Keratinocyte (primary cell): ENCODE results near the gene EFCAB6. TPM values are rescaled to one million over a fixed set of nuclear protein-coding genes. Genes with fewer than 3 reads are reported as not detected.

Experiments used
- DNase-seq: peaks from one replicate; pipeline ENCODE4 v3.0.0-alpha.2; 2011; ENCODE audit warnings: low read depth, missing footprints, low spot score
- FAIRE-seq: peaks from 2 replicates; lab custom pipeline; 2011; peaks lifted over from hg19 to GRCh38; lab: Jason Lieb, UNC
- H2AFZ ChIP-seq: 2 replicates; pipeline ENCODE4 v1.6.0; 2012; ENCODE audit warnings: low read length, control low read depth, inconsistent platforms; ENCODE audit not compliant: control insufficient read depth
- H3K27ac ChIP-seq: 2 replicates; pipeline ENCODE4 v1.5.1; 2011; ENCODE audit warnings: low read length; ENCODE audit not compliant: control insufficient read depth, insufficient read depth
- H3K27me3 ChIP-seq: 3 replicates; pipeline ENCODE4 v1.6.0; 2011; ENCODE audit warnings: low read length; ENCODE audit not compliant: control insufficient read depth, insufficient read depth; ENCODE audit errors: extremely low read depth
- H3K36me3 ChIP-seq, 2 experiments: 2 replicates in 1 of 2; 3 replicates in 1 of 2; pipeline ENCODE4 v1.5.1; 2011; ENCODE audit warnings: low read length in 2 of 2, mild to moderate bottlenecking in 1 of 2; ENCODE audit not compliant: control insufficient read depth in 2 of 2, insufficient read depth in 2 of 2; ENCODE audit errors: extremely low read depth in 1 of 2
- H3K4me1 ChIP-seq: 3 replicates; pipeline ENCODE4 v1.5.1; 2011; ENCODE audit warnings: low read length; ENCODE audit not compliant: control insufficient read depth, insufficient read depth; ENCODE audit errors: extremely low read depth
- H3K4me2 ChIP-seq: 3 replicates; pipeline ENCODE4 v1.6.0; 2011; ENCODE audit warnings: low read depth, low read length; ENCODE audit not compliant: control insufficient read depth, insufficient read depth; ENCODE audit errors: extremely low read depth
- H3K4me3 ChIP-seq, 3 experiments: fragments of 200-600 bp in 1 of 3; sonication (generic) in 1 of 3; 2 replicates in 2 of 3; 3 replicates in 1 of 3; pipeline ENCODE4 v1.5.1; 2011 to 2016; ENCODE audit warnings: low read length in 3 of 3, mild to moderate bottlenecking in 3 of 3, control low read depth in 2 of 3, inconsistent platforms in 1 of 3, low read depth in 1 of 3, mixed read lengths in 1 of 3, mixed run types in 1 of 3, moderate library complexity in 1 of 3; ENCODE audit not compliant: control insufficient read depth in 2 of 3, insufficient read depth in 2 of 3; ENCODE audit errors: extremely low read depth in 1 of 3
- H3K79me2 ChIP-seq: 2 replicates; pipeline ENCODE4 v1.6.0; 2012; ENCODE audit warnings: low read length; ENCODE audit not compliant: control insufficient read depth, insufficient read depth
- H3K9ac ChIP-seq: 3 replicates; pipeline ENCODE4 v1.6.0; 2011; ENCODE audit warnings: low read length; ENCODE audit not compliant: control insufficient read depth, insufficient read depth; ENCODE audit errors: extremely low read depth
- H3K9me1 ChIP-seq: 3 replicates; pipeline ENCODE4 v1.6.0; 2011; ENCODE audit warnings: low read length; ENCODE audit not compliant: control insufficient read depth, insufficient read depth; ENCODE audit errors: extremely low read depth
- H3K9me3 ChIP-seq: 2 replicates; pipeline ENCODE4 v1.5.1; 2012; ENCODE audit warnings: low read depth, low read length; ENCODE audit not compliant: control insufficient read depth
- H4K20me1 ChIP-seq: 3 replicates; pipeline ENCODE4 v1.6.0; 2011; ENCODE audit warnings: low read length; ENCODE audit not compliant: control insufficient read depth, insufficient read depth; ENCODE audit errors: extremely low read depth
- CTCF ChIP-seq, 3 experiments: IDR thresholded peaks in 1 of 3; conservative IDR thresholded peaks in 1 of 3; optimal IDR thresholded peaks in 1 of 3; 2 replicates in 2 of 3; 3 replicates in 1 of 3; pipeline versions ENCODE3 to v1.5.1; 2011; ENCODE audit warnings: low read length in 3 of 3, mild to moderate bottlenecking in 3 of 3, moderate library complexity in 2 of 3, control low read depth in 1 of 3, inconsistent platforms in 1 of 3; ENCODE audit not compliant: insufficient read depth in 2 of 3; ENCODE audit errors: extremely low read depth in 1 of 3
- EZH2 ChIP-seq: IDR thresholded peaks from one replicate; pipeline ENCODE4 v1.6.1; 2012; ENCODE audit warnings: inconsistent platforms, mild to moderate bottlenecking, low read length, moderate library complexity
- dilution Hi-C: fragments of 300-500 bp; cut with MboI; formaldehyde crosslinking; loops from one replicate; pipeline ENCODE4 v1.7.0; 2020; ENCODE audit warnings: low sequenced_read_pairs; ENCODE audit not compliant: extremely low pct_ligation_motif_present
- polyA plus RNA-seq, 5 experiments: library from polyadenylated mRNA; depleted of rRNA in 3 of 5; stranded (reverse) in 3 of 5; stranded (forward) in 1 of 5; unstranded in 1 of 5; fragments of >200 nt; gene quantifications; 1 replicate in 1 of 5; 2 replicates in 3 of 5; 3 replicates in 1 of 5; pipeline versions ENCODE4 v1.2.1 to v1.2.3, GENCODE V29; 2011 to 2012; ENCODE audit warnings: missing spikeins in 2 of 5, low read depth in 1 of 5, low replicate concordance in 1 of 5

Gene EFCAB6
- polyA plus RNA-seq, 1 donor (not counting 4 experiments of a cell fraction or from before 2014, with no cell fraction given), result 0.18 TPM

GRCh38 chr22:43530349-43531201, 281.5 kb downstream of the EFCAB6 start:
- Histone ChIP-seq H2AFZ (peak overlapping the region; percentile 75), H3K27me3 (no peaks in the 10 kb centered on the region), H3K4me3 (peak overlapping the region; percentile 9 to 48 (median 24)), H3K4me1 (peaks cover 34% of the 10 kb centered on the region), H3K27ac (peak overlapping the region; percentile 38), H3K9me1 (no peaks in the 10 kb centered on the region), H3K79me2 (no peaks in the 10 kb centered on the region), H3K9ac (peak overlapping the region; percentile 57), H4K20me1 (no peaks in the 10 kb centered on the region), H3K36me3 (no peaks in the 10 kb centered on the region), H3K9me3 (no peaks in the 10 kb centered on the region), H3K4me2 (peak overlapping the region; percentile 67)
- TF ChIP-seq CTCF (optimal IDR thresholded peaks at IDR 0.05 in 1 of 3, IDR thresholded peaks at IDR 0.05 in 1 of 3, conservative IDR thresholded peaks at IDR 0.05 in 1 of 3; ENCODE audit: extremely low read depth in 1 of 3, insufficient read depth in 2 of 3, low read length in 3 of 3), result no peak
- DNase-seq (peak; percentile 38), FAIRE-seq (peak; percentile 52)
- dilution Hi-C loops, result no loop called here

- no peaks in the 10 kb centered on the region for H3K9me1 ChIP-seq
- DNase-seq (no peak), FAIRE-seq (peak; percentile 70)
- peak overlapping the region; percentile 67 for H3K4me2 ChIP-seq
- H3K27ac ChIP-seq, result peak overlapping the region; percentile 38
- dilution Hi-C loops, result no loop called here
- H3K36me3 ChIP-seq, result no peaks in the 10 kb centered on the region
- peaks cover 31% of the 10 kb centered on the region for H3K4me1 ChIP-seq
- H3K79me2 ChIP-seq, result no peaks in the 10 kb centered on the region
- no peaks in the 10 kb centered on the region for H4K20me1 ChIP-seq
- H2AFZ ChIP-seq, result peak overlapping the region; percentile 75
- no peaks in the 10 kb centered on the region for H3K27me3 ChIP-seq
- H3K4me3 ChIP-seq, result peak overlapping the region in 1 of 3 experiments; percentile 48
- TF ChIP-seq CTCF (optimal IDR thresholded peaks at IDR 0.05 in 1 of 3, IDR thresholded peaks at IDR 0.05 in 1 of 3, conservative IDR thresholded peaks at IDR 0.05 in 1 of 3; ENCODE audit: extremely low read depth in 1 of 3, insufficient read depth in 2 of 3, low read length in 3 of 3) (no peak), EZH2 (no peak)
- no peaks in the 10 kb centered on the region for H3K9me3 ChIP-seq
- H3K9ac ChIP-seq, result peak overlapping the region; percentile 57
Observed at GRCh38 chr22:43529934-43530333, 282.2 kb downstream of the EFCAB6 start.
